ENCODE data around the gene DPYD.

GRCh38 chr1:97640677-97641076 lies 280.2 kb downstream of the DPYD start:
- TF ChIP-seq NFRKB (IDR thresholded peaks at IDR 0.05) (no peak), FOXK2 (IDR thresholded peaks at IDR 0.05) (no peak), BHLHE40 (IDR thresholded peaks at IDR 0.05; ENCODE audit: borderline replicate concordance) (no peak), SP1 (IDR thresholded peaks at IDR 0.05) (no peak), PKNOX1 (IDR thresholded peaks at IDR 0.05) (no peak), FOXM1 (IDR thresholded peaks at IDR 0.05; ENCODE audit: borderline replicate concordance) (no peak), ARNT (IDR thresholded peaks at IDR 0.05) (no peak), ELF4 (IDR thresholded peaks at IDR 0.05) (no peak)

Data from HEK293T (cell line).